HL-60 (cell line): ENCODE measurements around the gene PLD6.

ENCODE experiments used
- DNase-seq, 2 experiments: peaks; one replicate each; pipeline ENCODE4 v3.0.0-alpha.2; 2010 to 2020; ENCODE audit warnings: low read depth in 1 of 2, low spot score in 1 of 2
- H3K27ac ChIP-seq: fragments of 250-450 bp; sonication (Bioruptor Pico); replicated peaks from 2 replicates; pipeline ENCODE4 v1.5.1; 2020; ENCODE audit warnings: mild to moderate bottlenecking, moderate library complexity
- H3K27me3 ChIP-seq: fragments of 250-450 bp; sonication (Bioruptor Pico); 2 replicates; pipeline ENCODE4 v1.5.1; 2021; ENCODE audit warnings: mild to moderate bottlenecking, moderate library complexity; ENCODE audit not compliant: insufficient read depth, poor library complexity, severe bottlenecking
- H3K4me3 ChIP-seq: replicated peaks from 2 replicates; pipeline ENCODE4 v1.5.1; 2011; ENCODE audit warnings: mild to moderate bottlenecking, control low read depth, low read length; ENCODE audit not compliant: insufficient read depth
- GABPA ChIP-seq: IDR thresholded peaks from 2 replicates; pipeline ENCODE4 v1.6.1; 2012; ENCODE audit warnings: low read depth
- POLR2AphosphoS5 ChIP-seq: IDR thresholded peaks from 2 replicates; pipeline ENCODE4 v1.6.1; 2012; ENCODE audit warnings: low read depth
- SPI1 ChIP-seq: IDR thresholded peaks from 2 replicates; pipeline ENCODE4 v1.6.1; 2012; ENCODE audit warnings: low read depth, mild to moderate bottlenecking, borderline replicate concordance
- TF ChIP-seq, protein P1 (sequence below): IDR thresholded peaks from 2 replicates; pipeline ENCODE4 v1.6.1; 2012; ENCODE audit warnings: low read depth; ENCODE audit not compliant: insufficient replicate concordance
- TF ChIP-seq, protein P2 (sequence below): IDR thresholded peaks from one replicate; pipeline ENCODE4 v1.5.1; 2011; ENCODE audit warnings: low read length, control low read depth, inconsistent platforms; ENCODE audit not compliant: insufficient read depth

PLD6 gene

DNA sequence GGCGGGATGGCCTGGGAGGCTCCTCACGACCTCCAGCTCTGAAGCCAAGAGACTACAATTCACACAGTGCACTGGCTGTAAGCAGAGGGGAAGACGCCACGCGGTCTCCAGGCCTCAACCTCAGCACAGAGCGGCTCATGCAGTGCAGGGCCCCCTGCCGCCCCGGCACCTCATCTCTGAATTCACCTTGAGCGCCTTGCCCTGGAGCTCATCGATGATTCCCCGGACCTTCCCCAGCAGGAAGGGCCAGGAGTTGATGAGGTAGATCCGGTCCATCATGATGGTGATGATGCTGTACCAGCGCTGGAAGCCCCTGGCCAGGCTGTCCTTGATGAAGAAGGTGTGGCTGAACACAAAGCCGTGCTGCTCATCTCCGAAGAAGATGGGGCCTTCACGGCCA is 17.6 kb upstream of the PLD6 start:
- TF ChIP-seq, protein P1, sequence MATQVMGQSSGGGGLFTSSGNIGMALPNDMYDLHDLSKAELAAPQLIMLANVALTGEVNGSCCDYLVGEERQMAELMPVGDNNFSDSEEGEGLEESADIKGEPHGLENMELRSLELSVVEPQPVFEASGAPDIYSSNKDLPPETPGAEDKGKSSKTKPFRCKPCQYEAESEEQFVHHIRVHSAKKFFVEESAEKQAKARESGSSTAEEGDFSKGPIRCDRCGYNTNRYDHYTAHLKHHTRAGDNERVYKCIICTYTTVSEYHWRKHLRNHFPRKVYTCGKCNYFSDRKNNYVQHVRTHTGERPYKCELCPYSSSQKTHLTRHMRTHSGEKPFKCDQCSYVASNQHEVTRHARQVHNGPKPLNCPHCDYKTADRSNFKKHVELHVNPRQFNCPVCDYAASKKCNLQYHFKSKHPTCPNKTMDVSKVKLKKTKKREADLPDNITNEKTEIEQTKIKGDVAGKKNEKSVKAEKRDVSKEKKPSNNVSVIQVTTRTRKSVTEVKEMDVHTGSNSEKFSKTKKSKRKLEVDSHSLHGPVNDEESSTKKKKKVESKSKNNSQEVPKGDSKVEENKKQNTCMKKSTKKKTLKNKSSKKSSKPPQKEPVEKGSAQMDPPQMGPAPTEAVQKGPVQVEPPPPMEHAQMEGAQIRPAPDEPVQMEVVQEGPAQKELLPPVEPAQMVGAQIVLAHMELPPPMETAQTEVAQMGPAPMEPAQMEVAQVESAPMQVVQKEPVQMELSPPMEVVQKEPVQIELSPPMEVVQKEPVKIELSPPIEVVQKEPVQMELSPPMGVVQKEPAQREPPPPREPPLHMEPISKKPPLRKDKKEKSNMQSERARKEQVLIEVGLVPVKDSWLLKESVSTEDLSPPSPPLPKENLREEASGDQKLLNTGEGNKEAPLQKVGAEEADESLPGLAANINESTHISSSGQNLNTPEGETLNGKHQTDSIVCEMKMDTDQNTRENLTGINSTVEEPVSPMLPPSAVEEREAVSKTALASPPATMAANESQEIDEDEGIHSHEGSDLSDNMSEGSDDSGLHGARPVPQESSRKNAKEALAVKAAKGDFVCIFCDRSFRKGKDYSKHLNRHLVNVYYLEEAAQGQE, result no peak
- TF ChIP-seq GABPA (no peak), SPI1 (no peak), POLR2AphosphoS5 (no peak)
- TF ChIP-seq, protein P2, sequence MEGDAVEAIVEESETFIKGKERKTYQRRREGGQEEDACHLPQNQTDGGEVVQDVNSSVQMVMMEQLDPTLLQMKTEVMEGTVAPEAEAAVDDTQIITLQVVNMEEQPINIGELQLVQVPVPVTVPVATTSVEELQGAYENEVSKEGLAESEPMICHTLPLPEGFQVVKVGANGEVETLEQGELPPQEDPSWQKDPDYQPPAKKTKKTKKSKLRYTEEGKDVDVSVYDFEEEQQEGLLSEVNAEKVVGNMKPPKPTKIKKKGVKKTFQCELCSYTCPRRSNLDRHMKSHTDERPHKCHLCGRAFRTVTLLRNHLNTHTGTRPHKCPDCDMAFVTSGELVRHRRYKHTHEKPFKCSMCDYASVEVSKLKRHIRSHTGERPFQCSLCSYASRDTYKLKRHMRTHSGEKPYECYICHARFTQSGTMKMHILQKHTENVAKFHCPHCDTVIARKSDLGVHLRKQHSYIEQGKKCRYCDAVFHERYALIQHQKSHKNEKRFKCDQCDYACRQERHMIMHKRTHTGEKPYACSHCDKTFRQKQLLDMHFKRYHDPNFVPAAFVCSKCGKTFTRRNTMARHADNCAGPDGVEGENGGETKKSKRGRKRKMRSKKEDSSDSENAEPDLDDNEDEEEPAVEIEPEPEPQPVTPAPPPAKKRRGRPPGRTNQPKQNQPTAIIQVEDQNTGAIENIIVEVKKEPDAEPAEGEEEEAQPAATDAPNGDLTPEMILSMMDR, result no peak
- no peak for DNase-seq
- Histone ChIP-seq H3K27ac (no peak overlapping the region), H3K27me3 (no peaks in the 10 kb centered on the region), H3K4me3 (no peak overlapping the region)

DNA sequence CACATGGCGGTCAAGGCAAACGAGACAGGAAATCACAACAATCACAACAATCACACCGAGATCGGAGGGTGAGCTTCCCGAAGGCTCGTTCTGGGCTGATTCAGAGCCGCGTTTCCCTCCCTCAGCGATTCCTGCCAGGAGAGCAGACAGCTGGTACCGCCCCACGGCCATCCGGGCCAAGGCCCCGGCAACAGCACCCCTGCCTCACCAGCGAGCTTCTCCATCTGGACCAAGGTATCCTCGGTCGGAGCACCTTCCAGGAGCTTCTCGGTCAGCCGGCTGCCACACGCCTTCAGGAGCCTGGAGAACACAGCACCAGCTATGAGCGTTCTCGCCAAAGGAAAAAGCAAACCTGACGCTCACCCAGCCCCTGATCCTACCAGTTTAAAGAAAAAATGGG is 15.2 kb upstream of the PLD6 start:
- DNase-seq, result no peak
- no peaks in the 10 kb centered on the region for H3K27me3 ChIP-seq
- H3K27ac ChIP-seq, result no peak overlapping the region
- TF ChIP-seq POLR2AphosphoS5 (no peak), GABPA (no peak)
- TF ChIP-seq, protein P2, result no peak
- no peak overlapping the region for H3K4me3 ChIP-seq

DNA sequence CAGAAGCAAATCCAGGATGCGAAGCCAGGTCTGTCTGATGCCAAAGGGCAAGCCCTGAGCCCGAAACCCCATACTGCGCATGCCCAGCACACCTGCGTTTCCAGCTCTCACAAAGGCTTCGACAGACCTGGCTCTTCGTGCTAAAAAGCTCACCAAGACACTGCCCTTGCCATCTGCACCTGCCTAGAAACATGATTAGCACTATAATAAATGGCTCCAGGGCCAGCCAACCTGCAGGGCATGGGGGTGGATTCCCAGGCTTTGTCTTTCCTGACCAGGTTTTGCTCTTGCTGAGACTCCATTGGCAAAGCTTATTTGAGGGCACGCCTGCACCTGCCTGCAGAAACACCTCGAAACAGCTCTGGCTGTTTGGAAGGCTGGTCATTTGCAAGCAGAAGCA is 14.4 kb upstream of the PLD6 start:
- TF ChIP-seq GABPA (no peak), POLR2AphosphoS5 (no peak), SPI1 (no peak)
- TF ChIP-seq, protein P2, result no peak
- TF ChIP-seq, protein P1, result no peak
- Histone ChIP-seq H3K27me3 (no peaks in the 10 kb centered on the region), H3K4me3 (no peak overlapping the region), H3K27ac (no peak overlapping the region)
- no peak for DNase-seq

DNA sequence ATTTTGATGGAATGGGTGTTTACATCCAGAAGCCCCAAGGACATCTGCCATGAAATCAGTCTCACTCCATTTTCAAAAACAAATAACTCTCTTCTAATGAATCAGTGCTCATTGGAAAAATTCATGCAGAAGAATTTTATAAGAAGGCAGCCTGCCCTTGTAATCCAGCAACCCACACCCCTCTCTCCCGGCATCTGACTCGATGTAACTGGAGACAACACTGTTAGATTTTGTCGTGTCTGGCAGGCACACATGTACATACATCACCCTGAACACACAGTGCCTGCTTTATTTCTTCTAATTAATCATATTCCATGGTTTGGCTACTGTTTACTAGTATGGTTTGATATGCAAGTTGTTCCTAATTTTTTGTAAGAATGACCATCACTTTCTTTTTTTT is 11.9 kb upstream of the PLD6 start:
- DNase-seq, result no peak
- no peak overlapping the region for H3K4me3 ChIP-seq
- no peak for TF ChIP-seq GABPA
- TF ChIP-seq SPI1, result no peak
- TF ChIP-seq POLR2AphosphoS5, result no peak
- TF ChIP-seq, protein P1, result no peak
- TF ChIP-seq, protein P2, result no peak
- H3K27ac ChIP-seq, result no peak overlapping the region
- no peaks in the 10 kb centered on the region for H3K27me3 ChIP-seq
